C4-2B (cell line): Measurements from ENCODE around the gene ZNF165.
"Not testable (repeated sequence)": the region's sequence is repeated elsewhere in the genome, so short reads cannot be mapped to it uniquely, and the experiment has no call there.

Experiments
- H3K27ac ChIP-seq: fragments of 450-650 bp; 2 replicates; pipeline ENCODE4 v1.5.1; 2017
- ZFX ChIP-seq: fragments of 450-650 bp; IDR thresholded peaks from 2 replicates; pipeline ENCODE4 v1.6.1; 2017
- TF ChIP-seq, protein P1 (sequence below): fragments of 450-650 bp; conservative IDR thresholded peaks from 2 replicates; pipeline ENCODE4 v1.5.1; 2017; ENCODE audit warnings: mild to moderate bottlenecking

ZNF165 gene

DNA sequence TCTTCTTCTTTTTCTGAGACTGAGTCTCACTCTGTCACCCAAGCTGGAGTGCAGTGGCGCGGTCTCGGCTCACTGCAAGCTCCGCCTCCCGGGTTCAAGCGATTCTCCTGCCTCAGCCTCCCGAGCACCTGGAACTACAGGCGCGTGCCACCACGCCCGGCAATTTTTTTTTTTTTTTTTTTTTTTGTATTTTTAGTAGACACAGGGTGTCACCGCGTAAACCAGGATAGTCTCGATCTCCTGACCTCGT, at the start of gene ZNF165:
Gene ZNF165 (plus strand): TSS at position 188 of the 250 bp plus-strand sequence. CDS start 4,913 bp downstream, outside the sequence.
- peak within 1 kb of the TSS; percentile 77 for H3K27ac ChIP-seq

DNA sequence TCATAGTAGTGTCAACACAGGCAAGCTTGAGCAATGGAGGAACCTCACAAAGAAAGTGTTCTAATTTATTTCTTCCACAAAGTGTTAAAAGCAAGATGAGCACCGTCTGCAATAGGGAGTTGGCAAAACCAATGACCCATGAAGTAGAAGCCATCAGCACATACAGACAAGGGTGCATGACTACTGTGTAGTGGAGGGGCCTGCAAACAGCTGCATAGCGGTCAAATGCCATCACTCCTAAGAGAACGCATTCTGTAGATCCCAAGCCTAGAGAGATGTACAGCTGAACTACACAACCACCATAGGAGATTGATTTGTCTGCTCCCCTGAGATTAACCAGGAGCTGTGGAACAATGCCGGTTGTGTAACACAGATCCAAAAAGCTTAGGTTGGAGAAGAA, 26.8 kb upstream of the ZNF165 start:
- TF ChIP-seq, protein P1, sequence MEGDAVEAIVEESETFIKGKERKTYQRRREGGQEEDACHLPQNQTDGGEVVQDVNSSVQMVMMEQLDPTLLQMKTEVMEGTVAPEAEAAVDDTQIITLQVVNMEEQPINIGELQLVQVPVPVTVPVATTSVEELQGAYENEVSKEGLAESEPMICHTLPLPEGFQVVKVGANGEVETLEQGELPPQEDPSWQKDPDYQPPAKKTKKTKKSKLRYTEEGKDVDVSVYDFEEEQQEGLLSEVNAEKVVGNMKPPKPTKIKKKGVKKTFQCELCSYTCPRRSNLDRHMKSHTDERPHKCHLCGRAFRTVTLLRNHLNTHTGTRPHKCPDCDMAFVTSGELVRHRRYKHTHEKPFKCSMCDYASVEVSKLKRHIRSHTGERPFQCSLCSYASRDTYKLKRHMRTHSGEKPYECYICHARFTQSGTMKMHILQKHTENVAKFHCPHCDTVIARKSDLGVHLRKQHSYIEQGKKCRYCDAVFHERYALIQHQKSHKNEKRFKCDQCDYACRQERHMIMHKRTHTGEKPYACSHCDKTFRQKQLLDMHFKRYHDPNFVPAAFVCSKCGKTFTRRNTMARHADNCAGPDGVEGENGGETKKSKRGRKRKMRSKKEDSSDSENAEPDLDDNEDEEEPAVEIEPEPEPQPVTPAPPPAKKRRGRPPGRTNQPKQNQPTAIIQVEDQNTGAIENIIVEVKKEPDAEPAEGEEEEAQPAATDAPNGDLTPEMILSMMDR: no peak
- no peak for TF ChIP-seq ZFX
- H3K27ac ChIP-seq: no peak overlapping the region

DNA sequence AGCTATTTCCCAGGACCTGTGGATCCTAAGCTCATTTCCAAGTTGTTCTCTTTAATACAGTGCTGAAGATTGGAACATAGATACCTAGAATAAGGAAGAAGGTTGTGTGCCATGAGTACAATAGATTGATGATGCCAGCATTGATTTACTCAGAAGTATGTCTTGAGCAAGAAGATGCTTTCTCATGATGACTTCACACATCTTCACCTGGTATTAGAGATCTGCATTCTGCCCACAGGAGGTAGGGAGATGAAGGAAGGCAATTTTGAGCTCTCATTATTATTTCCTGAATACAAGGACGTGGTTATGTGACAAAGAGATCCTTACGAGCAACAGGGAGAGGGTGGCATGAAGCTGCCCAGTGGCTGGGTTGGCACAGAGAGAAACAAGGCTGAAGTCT, 20.0 kb upstream of the ZNF165 start:
- TF ChIP-seq, protein P1: no peak
- TF ChIP-seq ZFX: no peak
- H3K27ac ChIP-seq: no peak overlapping the region

DNA sequence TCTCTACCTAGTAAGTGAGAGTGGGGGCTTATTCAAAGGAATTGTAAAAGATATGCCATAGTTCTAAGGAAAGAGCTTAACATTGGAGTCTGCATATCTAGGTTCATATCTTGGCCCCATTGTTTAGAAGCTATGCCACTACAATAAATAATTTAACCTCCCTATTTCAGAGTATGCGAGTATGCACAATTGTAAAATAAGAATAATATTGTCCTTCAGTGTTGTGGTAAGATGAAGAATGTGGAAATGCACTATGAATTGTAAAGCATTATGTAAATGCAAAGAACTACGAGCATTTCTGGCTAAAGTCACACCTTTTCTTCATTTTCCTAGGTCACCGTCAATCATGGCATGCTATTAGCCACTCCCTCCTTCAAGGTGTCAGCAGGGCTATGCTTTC, 16.1 kb upstream of the ZNF165 start:
- no peak overlapping the region for H3K27ac ChIP-seq
- TF ChIP-seq, protein P1: no peak
- TF ChIP-seq ZFX: no peak

DNA sequence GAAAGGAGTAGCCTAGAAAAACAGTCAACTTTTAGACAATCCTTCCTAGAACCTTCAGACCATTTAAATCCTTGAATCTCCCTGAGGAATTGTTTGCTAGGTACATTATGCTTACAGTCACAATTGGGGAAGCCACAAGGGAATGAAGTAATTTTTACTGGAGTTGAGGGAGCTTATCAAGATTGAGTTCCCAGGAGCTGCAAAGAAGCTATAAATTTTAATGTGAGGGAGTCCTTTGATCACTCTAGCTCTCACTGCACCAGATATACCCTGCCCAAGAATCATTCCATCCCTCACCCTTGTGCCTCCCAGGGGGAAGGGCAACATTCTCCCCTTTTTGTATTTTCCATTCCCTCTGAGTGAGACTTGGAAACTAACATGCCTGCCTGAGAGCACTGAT, 12.3 kb upstream of the ZNF165 start:
- no peak overlapping the region for H3K27ac ChIP-seq
- TF ChIP-seq, protein P1: no peak
- TF ChIP-seq ZFX: no peak

DNA sequence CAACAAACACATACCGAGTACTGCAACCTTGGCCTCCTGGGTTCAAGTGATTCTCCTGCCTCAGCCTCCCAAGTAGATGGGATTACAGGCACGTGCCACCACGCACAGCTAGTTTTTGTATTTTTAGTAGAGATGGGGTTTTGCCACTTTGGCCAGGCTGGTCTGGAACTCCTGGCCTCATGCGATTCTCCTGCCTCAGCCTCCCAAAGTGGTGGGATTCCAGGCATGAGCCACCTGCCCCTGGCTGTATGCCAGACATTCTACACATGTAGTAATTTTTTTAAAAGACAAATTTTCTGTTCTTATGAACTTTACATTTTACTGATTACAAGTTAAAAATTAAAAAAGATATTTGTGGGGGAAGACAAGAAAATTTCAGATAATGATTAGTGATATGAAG, 9.4 kb upstream of the ZNF165 start:
- not testable (repeated sequence) for H3K27ac ChIP-seq

DNA sequence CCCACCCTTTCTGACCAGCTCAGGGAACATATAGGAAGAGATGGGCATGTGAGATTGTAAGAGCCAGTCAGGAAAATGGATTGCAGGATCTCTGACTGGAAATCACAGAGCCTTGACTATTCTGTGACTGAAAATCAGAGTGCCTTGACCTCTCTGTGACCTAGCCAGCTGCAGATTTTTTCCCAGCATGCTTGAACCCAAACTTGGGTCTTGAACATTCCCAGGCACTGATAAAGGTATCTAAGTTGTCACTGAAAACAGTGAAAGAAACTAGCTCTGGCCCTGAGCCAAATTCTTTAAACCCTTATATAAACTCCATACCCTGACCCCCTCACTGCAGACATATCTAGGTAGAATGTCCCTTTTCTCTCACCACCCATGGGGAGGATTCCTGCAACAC, 2.3 kb upstream of the ZNF165 start:
- no peak overlapping the region for H3K27ac ChIP-seq
- TF ChIP-seq ZFX: no peak
- TF ChIP-seq, protein P1: no peak

DNA sequence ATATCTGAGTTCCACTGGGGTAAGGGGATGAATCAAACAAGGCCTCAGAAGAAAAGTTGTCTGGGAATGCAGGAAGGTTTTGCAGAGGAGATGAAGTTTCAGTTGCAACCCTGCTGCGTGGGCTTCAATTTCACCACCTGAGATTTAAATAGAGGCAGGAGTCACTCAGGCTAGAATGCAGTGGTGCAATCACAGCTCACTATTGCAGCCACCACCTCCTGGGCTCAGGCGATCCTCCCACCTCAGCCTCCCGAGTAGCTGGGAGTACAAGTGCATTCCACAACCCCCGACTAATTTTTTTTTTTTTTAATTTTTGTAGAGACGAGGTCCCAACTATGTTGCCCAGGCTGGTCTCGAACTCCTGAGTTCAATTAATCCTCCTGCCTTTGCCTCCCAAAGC, 1.5 kb upstream of the ZNF165 start:
- no peak overlapping the region for H3K27ac ChIP-seq
- TF ChIP-seq, protein P1: no peak
- no peak for TF ChIP-seq ZFX
